ENCODE measurements around the gene AMFR. TPM values are rescaled to one million over a fixed set of nuclear protein-coding genes. Genes with fewer than 3 reads are reported as not detected.

Gene AMFR
- total RNA-seq, 1 donor from 2014 or later = 119 TPM

DNA sequence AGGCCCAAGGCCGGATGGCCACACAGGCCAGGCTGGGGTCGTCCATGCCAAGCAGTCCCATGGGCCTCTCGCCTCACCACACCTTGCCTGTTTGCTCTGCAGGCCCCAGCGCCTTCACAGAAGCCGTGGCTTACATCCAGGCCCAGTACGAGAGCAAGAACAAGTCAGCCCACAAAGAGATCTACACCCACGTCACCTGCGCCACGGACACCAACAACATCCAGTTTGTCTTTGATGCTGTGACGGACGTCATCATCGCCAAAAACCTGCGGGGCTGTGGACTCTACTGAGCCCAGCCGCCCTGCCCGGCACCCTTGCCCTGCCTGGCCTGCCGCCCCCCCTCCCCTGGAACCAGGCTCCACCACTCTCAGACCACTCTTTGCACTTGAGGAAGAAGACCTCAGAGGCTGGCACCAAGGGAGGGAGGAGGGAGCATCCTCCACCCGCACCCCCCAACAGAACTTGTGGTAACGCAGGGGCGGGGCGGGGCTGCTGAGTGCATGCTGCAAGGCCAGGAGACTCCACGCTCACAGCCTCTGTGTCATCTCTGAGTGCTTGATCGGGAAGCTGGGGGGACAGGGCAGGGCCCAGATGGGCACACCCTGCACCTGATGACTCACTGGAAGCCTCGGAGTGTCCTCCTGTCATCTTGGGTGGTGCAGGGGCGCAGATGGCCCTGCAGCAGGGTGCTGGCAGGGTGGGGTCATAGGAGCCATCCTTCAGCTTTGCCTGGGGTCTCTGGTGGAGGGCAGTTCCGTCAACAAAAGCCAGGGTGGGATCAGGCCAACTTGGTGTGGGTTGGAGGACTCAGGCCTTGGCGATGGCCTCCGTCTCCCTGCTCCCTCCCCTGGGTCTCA, 81.5 kb downstream of the AMFR start:
- DNase-seq (ENCODE audit: low read depth) = no peak
- H3K4me3 ChIP-seq (ENCODE audit: low read depth, low read length) = no peak overlapping the region
- TF ChIP-seq, protein P1, sequence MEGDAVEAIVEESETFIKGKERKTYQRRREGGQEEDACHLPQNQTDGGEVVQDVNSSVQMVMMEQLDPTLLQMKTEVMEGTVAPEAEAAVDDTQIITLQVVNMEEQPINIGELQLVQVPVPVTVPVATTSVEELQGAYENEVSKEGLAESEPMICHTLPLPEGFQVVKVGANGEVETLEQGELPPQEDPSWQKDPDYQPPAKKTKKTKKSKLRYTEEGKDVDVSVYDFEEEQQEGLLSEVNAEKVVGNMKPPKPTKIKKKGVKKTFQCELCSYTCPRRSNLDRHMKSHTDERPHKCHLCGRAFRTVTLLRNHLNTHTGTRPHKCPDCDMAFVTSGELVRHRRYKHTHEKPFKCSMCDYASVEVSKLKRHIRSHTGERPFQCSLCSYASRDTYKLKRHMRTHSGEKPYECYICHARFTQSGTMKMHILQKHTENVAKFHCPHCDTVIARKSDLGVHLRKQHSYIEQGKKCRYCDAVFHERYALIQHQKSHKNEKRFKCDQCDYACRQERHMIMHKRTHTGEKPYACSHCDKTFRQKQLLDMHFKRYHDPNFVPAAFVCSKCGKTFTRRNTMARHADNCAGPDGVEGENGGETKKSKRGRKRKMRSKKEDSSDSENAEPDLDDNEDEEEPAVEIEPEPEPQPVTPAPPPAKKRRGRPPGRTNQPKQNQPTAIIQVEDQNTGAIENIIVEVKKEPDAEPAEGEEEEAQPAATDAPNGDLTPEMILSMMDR (conservative IDR thresholded peaks at IDR 0.05; ENCODE audit: low read depth, low read length) = no peak

DNA sequence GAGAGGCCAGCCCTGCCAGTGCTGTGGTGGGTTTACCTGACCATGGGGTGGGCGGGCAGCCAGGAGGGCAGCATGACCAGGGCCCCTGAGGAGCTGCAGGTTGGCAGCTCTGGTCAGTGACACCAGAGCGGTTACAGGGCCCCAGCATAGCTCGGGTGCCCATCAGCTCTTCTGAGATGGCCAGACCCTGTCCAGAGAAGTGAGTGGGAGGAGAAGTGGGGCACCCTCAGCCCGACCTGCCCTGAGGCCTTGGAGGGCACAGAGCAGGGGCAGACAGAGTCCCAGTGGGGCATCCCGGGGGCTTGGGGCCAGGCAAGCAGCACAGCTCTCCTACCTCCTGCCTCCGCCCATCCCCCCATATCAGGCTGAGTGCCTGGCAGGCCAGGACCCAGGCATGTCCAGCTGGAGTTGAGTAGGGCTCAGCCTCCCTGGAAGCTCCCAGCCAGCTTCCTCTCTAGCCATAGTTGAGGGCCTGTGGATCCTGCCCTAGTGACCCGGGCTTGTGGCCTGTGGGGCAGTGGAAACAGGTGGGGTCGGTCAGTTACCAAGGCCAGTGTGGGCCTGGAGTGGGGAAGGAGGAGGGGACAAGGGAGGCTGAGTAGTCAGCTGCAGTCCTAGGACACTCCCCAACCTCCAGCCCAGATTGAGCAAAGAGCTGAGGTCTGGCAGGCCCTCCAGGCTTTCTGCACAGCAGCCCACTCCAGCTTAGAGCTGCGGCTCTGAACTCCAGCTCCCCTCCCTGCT, 83.5 kb downstream of the AMFR start:
- no peak for DNase-seq (ENCODE audit: low read depth)
- TF ChIP-seq, protein P1 (conservative IDR thresholded peaks at IDR 0.05; ENCODE audit: low read depth, low read length) = no peak
- no peak overlapping the region for H3K4me3 ChIP-seq (ENCODE audit: low read depth, low read length)

DNA sequence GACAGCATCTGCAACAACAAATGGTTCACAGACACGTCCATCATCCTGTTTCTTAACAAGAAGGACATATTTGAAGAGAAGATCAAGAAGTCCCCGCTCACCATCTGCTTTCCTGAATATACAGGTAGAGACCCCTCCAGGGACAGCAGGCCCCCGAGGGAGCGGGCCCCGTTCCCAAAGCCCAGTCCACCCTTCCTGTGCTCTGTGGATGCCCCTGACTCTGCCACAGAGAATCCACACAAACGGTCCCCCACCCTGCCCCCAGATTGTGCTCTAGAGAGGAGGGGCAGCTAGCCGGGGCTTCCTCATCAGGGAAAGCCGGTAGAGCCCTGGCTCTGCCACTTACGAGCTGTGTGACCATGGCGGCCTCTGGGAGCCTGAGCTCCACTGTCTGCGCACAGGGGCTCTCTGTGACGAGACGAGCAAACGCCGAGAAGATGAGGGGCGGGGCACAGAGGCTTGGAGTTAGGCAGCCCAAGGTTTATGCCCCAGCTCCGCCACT, 84.4 kb downstream of the AMFR start:
- H3K4me3 ChIP-seq (ENCODE audit: low read depth, low read length) = no peak overlapping the region
- DNase-seq (ENCODE audit: low read depth) = no peak
- TF ChIP-seq, protein P1 (conservative IDR thresholded peaks at IDR 0.05; ENCODE audit: low read depth, low read length) = no peak

DNA sequence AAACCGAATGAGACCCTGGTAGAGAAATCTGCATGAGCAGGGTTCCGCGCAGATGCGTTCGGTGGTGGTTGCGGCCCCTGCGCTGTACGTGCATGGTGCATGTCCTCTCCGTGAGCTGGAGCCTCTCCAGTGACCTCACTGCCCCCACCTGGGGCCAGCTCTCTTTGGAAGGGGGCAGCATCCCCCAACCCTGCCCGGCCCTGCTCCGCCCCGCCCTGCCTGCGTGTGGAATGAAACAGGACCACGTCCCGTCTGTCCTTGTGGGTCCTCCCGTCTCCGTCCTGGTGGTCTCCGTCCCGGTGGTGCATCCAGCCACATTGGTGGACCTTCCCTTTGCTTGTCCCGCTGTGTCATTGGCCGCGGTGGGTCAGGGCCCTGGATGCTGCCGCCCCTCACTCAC, 84.9 kb downstream of the AMFR start:
- H3K4me3 ChIP-seq (ENCODE audit: low read depth, low read length) = no peak overlapping the region
- no peak for DNase-seq (ENCODE audit: low read depth)
- TF ChIP-seq, protein P1 (conservative IDR thresholded peaks at IDR 0.05; ENCODE audit: low read depth, low read length) = no peak

DNA sequence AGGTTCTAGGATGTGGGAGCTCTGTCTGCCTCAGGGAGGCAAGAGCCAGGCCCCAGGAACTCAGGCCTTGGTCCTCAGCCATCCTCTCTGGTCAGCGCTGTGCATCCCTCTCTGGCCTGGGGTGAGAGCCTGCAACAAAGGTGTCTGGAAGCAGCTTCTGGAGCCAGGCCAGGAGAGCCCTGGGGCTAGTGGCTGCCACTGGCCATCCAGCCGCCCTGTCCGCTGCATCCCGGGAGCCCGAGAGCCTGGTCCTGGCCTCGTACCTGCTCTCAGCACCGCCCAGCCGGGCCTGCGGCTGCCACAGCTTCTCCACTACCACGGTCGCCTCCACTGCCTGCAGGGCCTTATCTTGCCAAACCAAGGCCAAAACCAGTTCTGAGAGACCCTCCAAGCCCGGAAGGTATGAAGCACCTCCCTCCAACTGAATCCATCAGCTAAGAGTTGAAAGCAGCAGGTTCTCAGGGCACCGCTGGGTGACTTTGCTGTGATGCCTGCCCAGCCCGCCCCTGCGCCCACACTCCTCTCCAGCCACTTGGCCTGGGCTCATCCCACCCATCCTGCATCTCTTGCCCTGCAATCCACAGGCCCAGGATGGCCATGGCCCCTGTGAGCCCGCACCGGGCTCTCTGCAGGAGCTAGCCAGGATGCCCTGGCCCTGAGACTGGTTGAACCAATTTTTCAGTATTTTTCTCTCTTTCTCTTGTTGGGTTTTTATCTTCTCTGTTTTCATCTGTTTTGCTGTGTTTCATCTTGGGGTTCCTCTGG, 85.7 kb downstream of the AMFR start:
- DNase-seq (ENCODE audit: low read depth) = no peak
- TF ChIP-seq, protein P1 (conservative IDR thresholded peaks at IDR 0.05; ENCODE audit: low read depth, low read length) = no peak
- H3K4me3 ChIP-seq (ENCODE audit: low read depth, low read length) = no peak overlapping the region

DNA sequence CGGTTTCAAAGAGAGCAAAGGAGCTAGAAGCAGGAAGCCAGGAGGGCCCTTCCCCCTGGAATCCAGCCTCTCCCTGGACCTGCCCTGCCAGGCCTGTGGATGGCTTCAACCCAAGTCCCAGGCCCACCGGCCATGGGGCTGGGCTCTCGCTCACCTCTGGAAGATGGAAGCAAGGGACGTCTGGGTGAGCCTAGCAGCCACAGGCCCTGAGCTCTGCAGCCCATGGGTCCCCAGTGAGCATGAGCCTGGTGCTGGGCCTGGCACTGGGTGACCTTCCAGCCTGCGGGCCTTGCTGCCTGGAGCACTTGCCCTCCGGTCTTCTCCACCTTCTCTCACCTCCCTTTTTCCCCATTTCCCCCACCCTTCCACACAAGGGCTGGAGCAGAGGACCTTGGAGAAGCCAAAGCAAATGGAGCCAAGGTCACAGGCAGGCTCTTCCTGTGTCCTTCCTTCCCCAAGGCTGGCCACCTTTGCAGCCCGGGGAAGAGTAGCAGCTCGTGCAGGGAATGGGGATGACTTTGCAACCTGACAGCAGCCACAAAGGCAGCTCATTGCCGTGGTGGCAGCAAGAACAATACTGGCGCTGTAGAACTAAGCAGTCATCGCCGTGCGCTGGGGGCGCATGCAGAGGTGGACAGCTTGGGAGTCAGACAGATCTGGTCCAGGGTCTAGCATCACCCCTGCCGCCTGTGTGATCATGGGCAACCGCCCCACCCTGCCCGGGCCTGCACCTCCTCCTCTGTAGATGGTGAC, 86.6 kb downstream of the AMFR start:
- no peak for DNase-seq (ENCODE audit: low read depth)
- H3K4me3 ChIP-seq (ENCODE audit: low read depth, low read length) = no peak overlapping the region
- TF ChIP-seq, protein P1 (conservative IDR thresholded peaks at IDR 0.05; ENCODE audit: low read depth, low read length) = no peak
